SIG-M5 treated with dmso at 0.1 percent for 504 hours (cell line): Measurements from ENCODE around the gene NOS1AP.
A peak's percentile ranks its signal among the peaks of the same experiment; 100 is the strongest.

Source experiments
- DNase-seq: peaks from one replicate; lab custom pipeline; 2025; ENCODE audit not compliant: unreplicated experiment; lab: John Stamatoyannopoulos, UW

Gene NOS1AP

GRCh38 chr1:162285149-162285561, 215.7 kb downstream of the NOS1AP start:
- DNase-seq, result peak; percentile 55

GRCh38 chr1:162291000-162291399, 221.5 kb downstream of the NOS1AP start:
- no peak for DNase-seq

DNA sequence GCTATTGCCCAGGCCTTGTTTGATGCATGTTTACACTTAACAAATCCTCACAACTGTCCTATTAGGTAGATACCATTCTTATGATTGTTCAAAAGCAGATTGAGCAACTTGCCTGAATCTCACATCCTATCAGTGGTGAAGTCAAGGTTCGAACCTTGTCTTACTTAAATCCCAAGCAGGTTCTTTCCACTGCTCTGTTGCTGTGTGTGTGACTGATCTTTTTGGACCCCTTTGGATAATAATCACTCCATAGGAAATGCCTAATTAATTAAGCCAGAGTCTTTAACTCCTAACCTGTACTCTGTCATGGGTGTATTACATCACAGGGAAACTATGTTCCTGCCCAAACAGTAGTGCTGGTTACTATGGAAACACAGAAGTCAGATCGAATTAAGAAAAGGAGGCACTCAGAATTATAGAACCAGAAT, 222.9 kb downstream of the NOS1AP start:
- DNase-seq, result no peak

DNA sequence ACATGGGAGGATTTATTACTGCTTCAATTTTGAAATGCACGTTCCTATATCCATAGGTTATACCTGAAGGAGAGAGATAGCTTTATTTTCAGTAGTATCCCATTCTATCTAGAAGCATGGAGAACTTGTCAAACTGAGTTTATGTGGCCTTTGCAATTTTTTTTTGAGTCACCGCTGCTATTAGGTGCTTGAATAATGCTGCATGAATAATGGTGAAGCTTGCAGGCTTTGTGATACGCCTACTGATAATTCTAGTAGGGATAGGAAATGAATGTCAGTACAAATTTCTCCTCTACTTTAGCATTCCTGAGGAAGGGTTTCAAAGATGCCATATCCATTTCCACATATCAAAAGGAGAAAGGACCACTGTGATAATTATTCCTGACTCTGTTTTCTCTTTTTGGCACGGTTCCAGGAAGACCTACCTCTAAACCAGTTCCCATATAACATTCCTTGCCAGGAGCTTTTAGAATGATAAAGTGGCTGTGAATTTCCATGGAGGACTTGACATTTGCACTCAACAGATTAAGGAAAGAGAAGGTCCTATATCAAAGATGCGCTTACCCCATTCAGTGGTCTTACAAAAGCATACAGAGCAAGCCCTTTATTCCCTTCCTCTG, 223.7 kb downstream of the NOS1AP start:
- no peak for DNase-seq

DNA sequence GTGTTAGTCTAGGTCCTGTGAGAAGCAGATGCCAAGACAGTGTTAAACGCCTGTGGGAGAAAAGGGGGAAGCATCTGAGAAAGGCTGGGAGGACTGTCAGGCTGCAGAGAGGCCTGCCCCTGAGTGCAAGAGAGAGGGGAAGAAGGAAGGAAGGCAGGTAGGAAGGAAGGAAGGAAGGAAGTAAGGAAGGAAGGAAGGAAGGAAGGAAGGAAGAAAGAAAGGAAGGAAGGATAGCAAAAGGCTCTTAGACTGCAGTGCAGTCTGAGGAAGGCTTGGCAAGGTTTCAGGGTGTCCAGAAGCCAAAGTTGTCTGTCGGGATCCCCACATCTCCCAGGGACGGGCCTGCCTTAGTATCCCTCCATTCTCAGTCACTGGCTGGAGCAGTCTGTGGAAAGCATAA, 224.5 kb downstream of the NOS1AP start:
- no peak for DNase-seq

DNA sequence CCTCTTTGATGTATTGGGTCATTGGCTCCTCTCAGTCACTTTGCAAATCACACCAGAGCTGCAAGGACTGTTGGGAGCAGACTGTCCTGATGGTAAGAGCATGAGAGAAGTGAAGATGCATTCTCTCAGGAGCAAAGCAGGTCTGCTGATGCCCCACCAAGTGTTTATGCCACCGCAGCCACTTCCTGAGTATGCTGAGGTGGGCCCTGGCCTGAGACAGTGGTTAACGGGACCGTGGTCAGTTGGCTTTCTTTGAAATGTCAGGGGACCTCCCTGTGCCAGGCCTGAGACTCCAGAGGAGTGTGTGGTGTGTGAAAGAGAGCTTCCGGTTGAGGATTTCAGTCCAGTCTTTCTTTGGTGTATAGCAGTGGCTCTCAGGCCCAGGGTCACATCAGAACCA, 227.7 kb downstream of the NOS1AP start:
- DNase-seq, result no peak

GRCh38 chr1:162298266-162298665, 228.8 kb downstream of the NOS1AP start:
- DNase-seq, result no peak

DNA sequence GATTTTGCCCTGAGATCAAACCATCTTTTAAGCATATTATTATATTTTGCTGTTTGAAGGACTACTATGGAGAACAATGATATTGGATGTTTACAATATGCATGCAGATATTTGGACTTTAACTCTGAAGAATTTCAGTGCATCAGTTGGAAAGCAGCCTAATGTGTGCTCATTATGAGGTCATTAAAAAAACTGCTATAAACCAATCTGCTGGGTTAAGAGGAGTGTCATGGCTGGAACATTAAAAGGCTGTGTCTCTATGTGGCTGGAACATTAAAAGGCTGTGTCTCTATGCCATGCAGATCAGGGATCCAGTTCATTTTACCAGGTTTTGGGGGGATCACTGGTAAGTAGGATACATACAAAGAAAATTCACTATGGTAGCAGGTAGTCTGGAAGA, 229.5 kb downstream of the NOS1AP start:
- DNase-seq, result no peak

DNA sequence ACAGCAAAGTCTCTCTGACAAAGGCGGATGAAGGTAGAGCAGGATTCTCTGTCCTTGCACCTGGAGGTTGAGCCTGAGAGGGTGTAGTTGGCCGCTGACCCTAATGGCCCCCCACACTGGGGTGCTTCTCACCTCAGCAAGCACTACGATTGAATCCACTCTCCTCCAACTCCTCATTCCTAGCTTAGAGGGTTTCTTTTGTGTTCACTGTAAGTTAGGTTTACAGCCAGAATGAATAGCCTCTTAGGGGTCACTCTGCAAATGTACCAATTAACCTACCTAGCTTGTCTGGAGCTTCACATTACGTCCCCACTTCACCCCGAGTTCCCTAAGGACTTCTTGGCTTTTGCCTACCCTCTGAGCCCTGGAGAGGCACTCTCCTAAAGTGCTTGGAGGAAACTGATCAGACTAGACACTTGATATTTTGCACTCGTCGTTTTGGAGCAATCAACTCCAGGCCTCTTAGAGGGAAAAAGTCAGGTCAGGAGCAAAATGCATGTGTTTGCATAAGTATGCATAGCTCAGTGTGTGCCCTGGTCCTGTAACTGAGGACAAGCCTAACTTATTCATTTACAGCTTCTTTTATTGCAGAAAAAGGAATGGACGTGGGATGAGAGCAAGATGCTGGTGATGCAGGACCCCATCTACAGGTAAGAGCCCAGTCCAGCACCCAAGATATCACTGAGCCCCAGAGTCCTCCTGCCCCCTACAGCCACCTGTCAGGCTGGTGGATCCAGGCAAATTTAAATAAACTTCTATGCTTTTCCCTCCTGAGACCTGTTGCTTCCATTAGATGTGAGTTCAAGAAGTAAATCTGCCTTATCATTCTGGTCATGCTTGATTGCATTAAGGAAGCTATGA, 230.8 kb downstream of the NOS1AP start:
- no peak for DNase-seq

- DNase-seq, result no peak
Measured at GRCh38 chr1:162301696-162302095, 232.2 kb downstream of the NOS1AP start.

DNA sequence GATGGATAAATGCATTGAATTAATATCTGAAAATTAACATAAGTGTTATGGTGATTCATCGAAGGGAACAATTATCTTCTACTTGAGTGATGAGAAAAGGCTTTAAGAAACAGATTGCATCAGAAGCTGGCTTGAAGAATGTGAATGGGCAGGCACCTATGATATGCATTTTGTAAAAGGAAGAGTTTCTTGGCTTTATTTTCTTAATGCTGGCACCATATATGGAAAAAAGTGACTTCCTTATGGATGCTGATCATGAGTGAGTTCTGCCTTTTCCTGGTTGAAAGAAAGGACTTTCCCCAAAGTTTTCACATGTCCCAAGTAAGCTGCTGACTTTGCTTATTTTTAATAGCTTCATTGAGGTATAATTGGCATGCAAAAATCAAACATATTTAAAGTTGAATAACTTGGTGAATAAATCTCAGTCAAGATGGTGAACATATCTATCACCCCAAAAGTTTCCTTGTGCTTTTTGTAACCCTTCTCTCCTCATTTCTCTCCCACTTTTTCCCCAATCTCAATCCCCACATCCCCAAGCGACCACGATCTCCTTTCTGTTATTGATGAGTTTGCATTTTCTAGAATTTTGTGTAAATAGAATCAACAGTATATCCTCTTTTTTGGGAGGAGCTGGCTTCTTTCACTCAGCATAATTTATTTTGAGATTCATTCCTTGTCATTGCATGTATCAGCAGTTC, 233.0 kb downstream of the NOS1AP start:
- DNase-seq, result no peak

GRCh38 chr1:162303004-162303344, 233.5 kb downstream of the NOS1AP start:
- DNase-seq, result no peak

- DNase-seq, result no peak
Measured at GRCh38 chr1:162304736-162305135, 235.2 kb downstream of the NOS1AP start.

- no peak for DNase-seq
Measured at GRCh38 chr1:162305969-162306368, 236.5 kb downstream of the NOS1AP start.

GRCh38 chr1:162310337-162310736, 240.8 kb downstream of the NOS1AP start:
- peak; percentile 27 for DNase-seq

- no peak for DNase-seq
Measured at GRCh38 chr1:162314206-162314605, 244.7 kb downstream of the NOS1AP start.

- DNase-seq, result no peak
Measured at GRCh38 chr1:162315673-162316072, 246.2 kb downstream of the NOS1AP start.

DNA sequence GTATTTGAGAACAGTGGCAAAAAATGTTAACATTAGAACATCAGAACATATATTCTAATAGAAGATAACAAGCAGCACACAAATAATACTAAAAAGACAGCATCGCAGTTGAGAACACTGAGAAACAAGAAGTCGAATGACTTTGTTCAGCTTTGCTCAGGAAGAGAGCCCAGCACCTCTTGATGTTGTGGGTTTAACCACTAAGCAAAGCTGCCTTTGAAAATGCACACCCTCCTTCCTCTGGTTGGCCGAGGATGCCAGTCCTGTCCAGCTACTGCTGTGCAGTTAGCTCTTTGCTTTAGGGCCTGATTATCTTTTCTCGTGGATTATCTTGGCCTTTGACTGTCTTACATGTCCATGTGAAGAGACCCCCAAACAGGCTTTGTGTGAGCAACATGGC, 246.7 kb downstream of the NOS1AP start:
- DNase-seq, result no peak

GRCh38 chr1:162317621-162318020, 248.1 kb downstream of the NOS1AP start:
- no peak for DNase-seq

DNA sequence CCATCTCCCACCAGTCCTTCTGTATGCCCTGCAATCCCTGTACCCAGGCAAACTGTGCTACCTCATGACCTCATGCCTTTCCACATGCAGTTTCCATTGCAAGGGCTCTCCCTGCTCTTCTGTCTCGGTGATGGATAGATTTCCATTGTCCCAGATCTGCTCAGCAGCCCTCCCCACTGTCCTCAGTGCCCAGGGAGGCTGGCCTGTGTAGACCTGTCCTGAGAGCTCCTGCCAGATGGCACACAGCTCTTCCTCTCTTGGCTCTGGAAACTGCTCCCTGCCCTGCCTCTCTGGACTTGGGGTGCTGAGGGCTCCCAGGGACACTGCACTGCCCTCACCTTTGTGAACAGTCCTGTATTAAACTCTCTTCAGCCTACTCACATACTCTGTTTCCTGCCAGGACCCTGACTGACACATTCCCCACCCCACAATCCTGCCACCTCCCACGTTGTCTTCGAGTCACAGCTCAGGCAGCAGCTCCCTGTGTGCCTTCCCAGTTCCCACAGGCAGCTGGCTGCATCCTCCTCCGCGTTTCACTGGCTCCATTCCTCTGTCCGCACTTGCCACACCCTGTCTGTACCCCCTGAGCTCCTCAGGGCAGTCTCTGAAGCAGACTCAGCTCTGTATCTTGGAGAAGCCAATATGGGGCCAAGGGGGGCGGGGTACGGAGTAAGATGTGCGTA, 250.1 kb downstream of the NOS1AP start:
- no peak for DNase-seq

- no peak for DNase-seq
Measured at GRCh38 chr1:162321809-162322422, 252.4 kb downstream of the NOS1AP start.
